Measurements from ENCODE around the gene MAP4K5.

The MAP4K5 gene

GRCh38 chr14:50475460-50475859 is 56.9 kb downstream of the MAP4K5 start:
- DNase-seq, result no peak

- no peak for DNase-seq
Measured at GRCh38 chr14:50471838-50472465, 60.4 kb downstream of the MAP4K5 start.

- no peak for DNase-seq
Measured at GRCh38 chr14:50469982-50470381, 62.4 kb downstream of the MAP4K5 start.

GRCh38 chr14:50462111-50462510 is 70.3 kb downstream of the MAP4K5 start:
- DNase-seq, result no peak

- no peak for DNase-seq
Measured at GRCh38 chr14:50453869-50454268, 78.5 kb downstream of the MAP4K5 start.

GRCh38 chr14:50452979-50453705 is 79.2 kb downstream of the MAP4K5 start:
- DNase-seq, result no peak

- DNase-seq, result peak; percentile 40 to 41
Measured at GRCh38 chr14:50452296-50452695, 80.1 kb downstream of the MAP4K5 start.

GRCh38 chr14:50451854-50452253 is 80.5 kb downstream of the MAP4K5 start:
- DNase-seq, result no peak

- no peak for DNase-seq
Measured at GRCh38 chr14:50447461-50447860, 84.9 kb downstream of the MAP4K5 start.

- no peak for DNase-seq
Measured at GRCh38 chr14:50434528-50434927, 97.8 kb downstream of the MAP4K5 start.

GRCh38 chr14:50432131-50432530 is 100.2 kb downstream of the MAP4K5 start:
- DNase-seq, result no peak

- DNase-seq, result no peak
Measured at GRCh38 chr14:50425816-50426215, 106.6 kb downstream of the MAP4K5 start.

GRCh38 chr14:50425105-50425504 is 107.3 kb downstream of the MAP4K5 start:
- no peak for DNase-seq

GRCh38 chr14:50423529-50423928 is 108.8 kb downstream of the MAP4K5 start:
- no peak for DNase-seq

GRCh38 chr14:50421499-50421898 is 110.9 kb downstream of the MAP4K5 start:
- DNase-seq, result no peak

- DNase-seq, result no peak
Measured at GRCh38 chr14:50417853-50418252, 114.5 kb downstream of the MAP4K5 start.

GRCh38 chr14:50410921-50411320 is 121.4 kb downstream of the MAP4K5 start:
- no peak for DNase-seq

GRCh38 chr14:50410071-50410470 is 122.3 kb downstream of the MAP4K5 start:
- no peak for DNase-seq

- DNase-seq, result no peak
Measured at GRCh38 chr14:50407111-50407812, 125.1 kb downstream of the MAP4K5 start.

- no peak for DNase-seq
Measured at GRCh38 chr14:50403419-50403818, 128.9 kb downstream of the MAP4K5 start.

GRCh38 chr14:50402965-50403364 is 129.4 kb downstream of the MAP4K5 start:
- DNase-seq, result no peak

GRCh38 chr14:50400461-50400860 is 131.9 kb downstream of the MAP4K5 start:
- no peak for DNase-seq

- DNase-seq, result peak; percentile 66 to 81
Measured at GRCh38 chr14:50399251-50400032, 132.9 kb downstream of the MAP4K5 start.
